Caco-2 (cell line): ENCODE measurements around the gene DPP10. TPM values are rescaled to one million over a fixed set of nuclear protein-coding genes. Genes with fewer than 3 reads are reported as not detected.

Experiments
- BruUV-seq: library from RNA; stranded (reverse); fragments of 400-500 nt; replicated peaks from 2 replicates; lab custom pipeline; 2021; lab: Mats Ljungman, UMichigan
- CTCF ChIA-PET: fragments of 300-600 bp; sonication (Branson Sonifier 250); formaldehyde crosslinking; loops from one replicate; lab custom pipeline; 2022; ENCODE audit warnings: antibody characterized with exemption; lab: Charles Lee
- POLR2A ChIA-PET: fragments of 300-600 bp; sonication (Branson Sonifier 250); formaldehyde crosslinking; loops from one replicate; lab custom pipeline; 2022; ENCODE audit warnings: antibody characterized with exemption; lab: Charles Lee
- DNase-seq, 2 experiments: peaks; one replicate each; pipeline versions ENCODE4 v3.0.0 to v3.0.0-alpha.2; 2020 to 2022
- H3K27me3 ChIP-seq: replicated peaks from 2 replicates; pipeline ENCODE4 v1.6.0; 2011; ENCODE audit warnings: low read length; ENCODE audit not compliant: control insufficient read depth, insufficient read depth
- H3K36me3 ChIP-seq: 2 replicates; pipeline ENCODE4 v1.5.1; 2011; ENCODE audit warnings: low read length; ENCODE audit not compliant: control insufficient read depth, insufficient read depth
- H3K4me1 ChIP-seq: fragments of 250-450 bp; sonication (Bioruptor Pico); 2 replicates; pipeline ENCODE4 v1.5.1; 2020; ENCODE audit warnings: mild to moderate bottlenecking
- H3K4me3 ChIP-seq: 2 replicates; pipeline ENCODE4 v1.5.1; 2011; ENCODE audit warnings: low read depth, mild to moderate bottlenecking, control low read depth, low read length
- H3K9me3 ChIP-seq: fragments of 250-450 bp; sonication (Bioruptor Pico); 2 replicates; pipeline ENCODE4 v1.5.1; 2020; ENCODE audit warnings: mild to moderate bottlenecking, moderate library complexity
- H3K27ac Mint-ChIP-seq: one replicate; pipeline ENCODE4 v1.8.0; 2022; ENCODE audit warnings: mixed read lengths; ENCODE audit not compliant: unreplicated experiment
- H3K27me3 Mint-ChIP-seq: one replicate; pipeline ENCODE4 v1.8.0; 2022; ENCODE audit warnings: mixed read lengths; ENCODE audit not compliant: insufficient read depth, unreplicated experiment
- H3K36me3 Mint-ChIP-seq: one replicate; pipeline ENCODE4 v1.8.0; 2022; ENCODE audit warnings: mild to moderate bottlenecking, mixed read lengths; ENCODE audit not compliant: insufficient read depth, unreplicated experiment
- H3K4me1 Mint-ChIP-seq: one replicate; pipeline ENCODE4 v1.8.0; 2022; ENCODE audit warnings: low read depth, mixed read lengths; ENCODE audit not compliant: unreplicated experiment
- H3K4me3 Mint-ChIP-seq: one replicate; pipeline ENCODE4 v1.8.0; 2022; ENCODE audit warnings: mild to moderate bottlenecking, moderate library complexity, mixed read lengths; ENCODE audit not compliant: unreplicated experiment
- H3K9me3 Mint-ChIP-seq: one replicate; pipeline ENCODE4 v1.8.0; 2022; ENCODE audit warnings: mixed read lengths; ENCODE audit not compliant: unreplicated experiment
- intact Hi-C: fragments of 100-400 bp; cut with micrococcal nuclease; formaldehyde crosslinking; loops from one replicate; pipeline ENCODE4 v1.10.0; 2022; ENCODE audit not compliant: unreplicated experiment
- total RNA-seq: library from RNA; stranded (reverse); gene quantifications from 2 replicates; pipeline ENCODE4 v1.2.3, GENCODE V29; 2022
- TF ChIP-seq, protein P1 (sequence below), 2 experiments: fragments of 200-600 bp in 1 of 2; IDR thresholded peaks; 1 replicate in 1 of 2; 2 replicates in 1 of 2; pipeline versions ENCODE4 v1.5.1 to v1.8.0; 2011 to 2022; ENCODE audit warnings: antibody characterized with exemption in 1 of 2, control low read depth in 1 of 2, inconsistent platforms in 1 of 2, low read depth in 1 of 2, low read length in 1 of 2, mild to moderate bottlenecking in 1 of 2, moderate library complexity in 1 of 2; ENCODE audit not compliant: insufficient read depth in 1 of 2, severe bottlenecking in 1 of 2, unreplicated experiment in 1 of 2

The DPP10 gene
- total RNA-seq, 1 experiment from 2014 or later: not detected

GRCh38 chr2:115543461-115543860, 1101.0 kb downstream of the DPP10 start:
- no peaks in the 10 kb centered on the region for H3K27me3 ChIP-seq
- Mint-ChIP-seq H3K27me3 (no peaks in the 10 kb centered on the region), H3K27ac (no peak overlapping the region), H3K9me3 (no peaks in the 10 kb centered on the region), H3K4me3 (no peak overlapping the region), H3K4me1 (no peaks in the 10 kb centered on the region), H3K36me3 (no peaks in the 10 kb centered on the region)
- H3K9me3 ChIP-seq: no peaks in the 10 kb centered on the region
- TF ChIP-seq, protein P1, sequence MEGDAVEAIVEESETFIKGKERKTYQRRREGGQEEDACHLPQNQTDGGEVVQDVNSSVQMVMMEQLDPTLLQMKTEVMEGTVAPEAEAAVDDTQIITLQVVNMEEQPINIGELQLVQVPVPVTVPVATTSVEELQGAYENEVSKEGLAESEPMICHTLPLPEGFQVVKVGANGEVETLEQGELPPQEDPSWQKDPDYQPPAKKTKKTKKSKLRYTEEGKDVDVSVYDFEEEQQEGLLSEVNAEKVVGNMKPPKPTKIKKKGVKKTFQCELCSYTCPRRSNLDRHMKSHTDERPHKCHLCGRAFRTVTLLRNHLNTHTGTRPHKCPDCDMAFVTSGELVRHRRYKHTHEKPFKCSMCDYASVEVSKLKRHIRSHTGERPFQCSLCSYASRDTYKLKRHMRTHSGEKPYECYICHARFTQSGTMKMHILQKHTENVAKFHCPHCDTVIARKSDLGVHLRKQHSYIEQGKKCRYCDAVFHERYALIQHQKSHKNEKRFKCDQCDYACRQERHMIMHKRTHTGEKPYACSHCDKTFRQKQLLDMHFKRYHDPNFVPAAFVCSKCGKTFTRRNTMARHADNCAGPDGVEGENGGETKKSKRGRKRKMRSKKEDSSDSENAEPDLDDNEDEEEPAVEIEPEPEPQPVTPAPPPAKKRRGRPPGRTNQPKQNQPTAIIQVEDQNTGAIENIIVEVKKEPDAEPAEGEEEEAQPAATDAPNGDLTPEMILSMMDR (IDR thresholded peaks at IDR 0.05; ENCODE audit: insufficient read depth in 1 of 2, low read depth in 1 of 2, low read length in 1 of 2, severe bottlenecking in 1 of 2, unreplicated experiment in 1 of 2): no peak
- DNase-seq: no peak
- intact Hi-C loops: no loop called here
- no peaks in the 10 kb centered on the region for H3K4me1 ChIP-seq
- H3K4me3 ChIP-seq: no peak overlapping the region
- CTCF ChIA-PET: no interaction called here
- no TSS peak for BruUV-seq
- POLR2A ChIA-PET: no interaction called here
- no peaks in the 10 kb centered on the region for H3K36me3 ChIP-seq

- Histone ChIP-seq H3K27me3 (no peaks in the 10 kb centered on the region), H3K36me3 (no peaks in the 10 kb centered on the region), H3K4me3 (no peak overlapping the region), H3K4me1 (no peaks in the 10 kb centered on the region), H3K9me3 (no peaks in the 10 kb centered on the region)
- CTCF ChIA-PET: no interaction called here
- no TSS peak for BruUV-seq
- peaks cover 10% of the 10 kb centered on the region for H3K27me3 Mint-ChIP-seq
- intact Hi-C loops: no loop called here
- H3K4me1 Mint-ChIP-seq: no peaks in the 10 kb centered on the region
- H3K36me3 Mint-ChIP-seq: no peaks in the 10 kb centered on the region
- TF ChIP-seq, protein P1 (IDR thresholded peaks at IDR 0.05; ENCODE audit: insufficient read depth in 1 of 2, low read depth in 1 of 2, low read length in 1 of 2, severe bottlenecking in 1 of 2, unreplicated experiment in 1 of 2): no peak
- H3K9me3 Mint-ChIP-seq: no peaks in the 10 kb centered on the region
- POLR2A ChIA-PET: no interaction called here
- H3K4me3 Mint-ChIP-seq: no peak overlapping the region
- H3K27ac Mint-ChIP-seq: no peak overlapping the region
- no peak for DNase-seq
Measured at GRCh38 chr2:115549611-115550130, 1107.2 kb downstream of the DPP10 start.

- TF ChIP-seq, protein P1 (IDR thresholded peaks at IDR 0.05; ENCODE audit: insufficient read depth in 1 of 2, low read depth in 1 of 2, low read length in 1 of 2, severe bottlenecking in 1 of 2, unreplicated experiment in 1 of 2): no peak
Measured at GRCh38 chr2:115552726-115553125, 1110.3 kb downstream of the DPP10 start.

More at GRCh38 chr2:115552726-115553125, 1110.3 kb downstream of the DPP10 start:
- Histone ChIP-seq H3K9me3 (no peaks in the 10 kb centered on the region), H3K4me3 (no peak overlapping the region), H3K36me3 (no peaks in the 10 kb centered on the region), H3K27me3 (no peaks in the 10 kb centered on the region), H3K4me1 (no peaks in the 10 kb centered on the region)
- BruUV-seq: no TSS peak
- Mint-ChIP-seq H3K27ac (no peak overlapping the region), H3K4me3 (no peak overlapping the region), H3K27me3 (peaks cover 10% of the 10 kb centered on the region), H3K36me3 (no peaks in the 10 kb centered on the region), H3K4me1 (no peaks in the 10 kb centered on the region), H3K9me3 (no peaks in the 10 kb centered on the region)
- CTCF ChIA-PET: no interaction called here
- DNase-seq: no peak
- POLR2A ChIA-PET: no interaction called here
- intact Hi-C loops: no loop called here
